K562 (cell line): ENCODE measurements around the gene SYCP2.

Experiments used
- MYC ChIP-seq, 2 experiments: fragments of 250-450 bp in 1 of 2; sonication (Bioruptor Pico) in 1 of 2; IDR thresholded peaks; 2 replicates each; pipeline versions ENCODE4 v1.5.1 to v1.6.1; 2012 to 2021; ENCODE audit warnings: low read depth in 2 of 2, borderline replicate concordance in 1 of 2, improper control_type of control experiment in 1 of 2, low read length in 1 of 2, mild to moderate bottlenecking in 1 of 2, moderate library complexity in 1 of 2
- RCOR1 ChIP-seq, 2 experiments: IDR thresholded peaks; 2 replicates each; pipeline ENCODE4 v1.6.1; 2012; ENCODE audit warnings: low read depth in 2 of 2, low read length in 2 of 2, borderline replicate concordance in 1 of 2, improper control_type of control experiment in 1 of 2
- SNIP1 ChIP-seq: fragments of 450-650 bp; IDR thresholded peaks from 2 replicates; pipeline ENCODE4 v1.7.1; 2017; ENCODE audit warnings: low read depth, mild to moderate bottlenecking
- ZFX ChIP-seq: sonication (generic); formaldehyde crosslinking; IDR thresholded peaks from 2 replicates; pipeline ENCODE4 v1.8.0; 2022; ENCODE audit warnings: mild to moderate bottlenecking, missing genetic modification reagents, moderate library complexity
- TF ChIP-seq, protein P1 (sequence below), 3 experiments: IDR thresholded peaks in 2 of 3; conservative IDR thresholded peaks in 1 of 3; 2 replicates each; pipeline ENCODE4 v1.5.1; 2011 to 2012; ENCODE audit warnings: low read length in 3 of 3, mild to moderate bottlenecking in 3 of 3, control low read depth in 2 of 3, improper control_type of control experiment in 1 of 3, inconsistent platforms in 1 of 3, low read depth in 1 of 3, mixed read lengths in 1 of 3, moderate library complexity in 1 of 3; ENCODE audit not compliant: insufficient read depth in 2 of 3

DNA sequence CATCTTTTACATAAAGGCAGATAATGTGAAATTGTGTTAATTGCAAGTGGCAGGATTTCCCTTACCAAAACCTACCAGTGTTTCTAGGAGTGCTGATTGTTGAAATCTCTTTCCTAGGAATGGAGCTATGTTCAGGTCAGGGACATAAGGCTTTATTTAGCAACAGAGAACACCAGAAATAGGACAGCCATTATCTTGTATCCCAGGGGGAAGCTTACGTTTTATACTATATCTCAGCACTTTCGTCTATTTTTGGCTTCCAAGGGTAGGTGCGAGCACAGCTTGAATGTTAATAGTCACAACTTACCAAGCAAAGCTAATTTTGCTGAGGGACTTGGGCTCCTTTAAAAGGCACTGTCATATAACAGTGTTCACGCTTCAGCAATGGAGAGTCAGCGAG lies 94.0 kb downstream of the SYCP2 start:
- TF ChIP-seq ZFX (no peak), SNIP1 (no peak), MYC (IDR thresholded peaks at IDR 0.05; ENCODE audit: low read depth, low read length) (no peak), MYC (CRISPR knock-in tag; IDR thresholded peaks at IDR 0.05; ENCODE audit: borderline replicate concordance, low read depth) (no peak), RCOR1 (IDR thresholded peaks at IDR 0.05; ENCODE audit: borderline replicate concordance in 1 of 2, low read depth in 2 of 2, low read length in 2 of 2) (no peak)
- TF ChIP-seq, protein P1, sequence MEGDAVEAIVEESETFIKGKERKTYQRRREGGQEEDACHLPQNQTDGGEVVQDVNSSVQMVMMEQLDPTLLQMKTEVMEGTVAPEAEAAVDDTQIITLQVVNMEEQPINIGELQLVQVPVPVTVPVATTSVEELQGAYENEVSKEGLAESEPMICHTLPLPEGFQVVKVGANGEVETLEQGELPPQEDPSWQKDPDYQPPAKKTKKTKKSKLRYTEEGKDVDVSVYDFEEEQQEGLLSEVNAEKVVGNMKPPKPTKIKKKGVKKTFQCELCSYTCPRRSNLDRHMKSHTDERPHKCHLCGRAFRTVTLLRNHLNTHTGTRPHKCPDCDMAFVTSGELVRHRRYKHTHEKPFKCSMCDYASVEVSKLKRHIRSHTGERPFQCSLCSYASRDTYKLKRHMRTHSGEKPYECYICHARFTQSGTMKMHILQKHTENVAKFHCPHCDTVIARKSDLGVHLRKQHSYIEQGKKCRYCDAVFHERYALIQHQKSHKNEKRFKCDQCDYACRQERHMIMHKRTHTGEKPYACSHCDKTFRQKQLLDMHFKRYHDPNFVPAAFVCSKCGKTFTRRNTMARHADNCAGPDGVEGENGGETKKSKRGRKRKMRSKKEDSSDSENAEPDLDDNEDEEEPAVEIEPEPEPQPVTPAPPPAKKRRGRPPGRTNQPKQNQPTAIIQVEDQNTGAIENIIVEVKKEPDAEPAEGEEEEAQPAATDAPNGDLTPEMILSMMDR (IDR thresholded peaks at IDR 0.05 in 2 of 3, conservative IDR thresholded peaks at IDR 0.05 in 1 of 3; ENCODE audit: insufficient read depth in 2 of 3, low read depth in 1 of 3, low read length in 3 of 3), result no peak
